Colonic mucosa (tissue), 4 donors: ENCODE measurements around the gene CFAP299. TPM values are rescaled to one million over a fixed set of nuclear protein-coding genes. Genes with fewer than 3 reads are reported as not detected.

ENCODE experiments used
- DNase-seq: peaks from one replicate; pipeline ENCODE4 v3.0.0-alpha.2; 2020
- H3K27ac ChIP-seq: fragments of 200-600 bp; one replicate; pipeline ENCODE4 v1.8.0; 2021
- H3K27me3 ChIP-seq: fragments of 200-600 bp; one replicate; pipeline ENCODE4 v1.8.0; 2021
- H3K36me3 ChIP-seq: fragments of 200-600 bp; one replicate; pipeline ENCODE4 v1.8.0; 2021
- H3K4me1 ChIP-seq: fragments of 200-600 bp; one replicate; pipeline ENCODE4 v1.8.0; 2021; ENCODE audit warnings: mild to moderate bottlenecking
- H3K4me3 ChIP-seq: fragments of 200-600 bp; one replicate; pipeline ENCODE4 v1.8.0; 2021
- H3K9ac ChIP-seq, 2 donors: one replicate each; pipeline ENCODE4 v1.7.0; 2013; ENCODE audit warnings: control low read depth in 2 of 2, low read depth in 2 of 2, low read length in 2 of 2
- H3K9me3 ChIP-seq: fragments of 200-600 bp; one replicate; pipeline ENCODE4 v1.8.0; 2021
- CTCF ChIP-seq: fragments of 200-600 bp; IDR thresholded peaks from one replicate; pipeline ENCODE4 v1.8.0; 2022; ENCODE audit warnings: antibody characterized with exemption, mild to moderate bottlenecking
- intact Hi-C: fragments of 100-400 bp; cut with DNase I; formaldehyde crosslinking; loops from one replicate; pipeline ENCODE4 v1.14.1; 2022
- total RNA-seq, 2 donors: library from RNA; stranded (reverse); fragmentation: NEBNext Ultra II Directional in 1 of 2; extraction: Animal tissue kit (Norgen Biotek cat#: 25700) in 1 of 2; gene quantifications; one replicate each; pipeline ENCODE4 v1.2.1, GENCODE V29; 2021
- donor health status: healthy.
- donor health status: DM: no; HTN: no; CAD: no.
- donor health status: DM: no; HTN: no; CAD: no.

The CFAP299 gene
- total RNA-seq, 2 donors from 2014 or later: not detected

- no peak for DNase-seq
- intact Hi-C loops: no loop called here
- no peak overlapping the region for H3K4me3 ChIP-seq
- no peaks in the 10 kb centered on the region for H3K4me1 ChIP-seq
- H3K36me3 ChIP-seq: no peaks in the 10 kb centered on the region
- TF ChIP-seq CTCF: no peak
- no peaks in the 10 kb centered on the region for H3K27me3 ChIP-seq
- H3K9me3 ChIP-seq: no peaks in the 10 kb centered on the region
- no peak overlapping the region for H3K27ac ChIP-seq
- no peak overlapping the region for H3K9ac ChIP-seq
These were observed 165.1 kb downstream of the CFAP299 start for GRCh38 chr4:80500613-80501012.

- TF ChIP-seq CTCF: no peak
- no peaks in the 10 kb centered on the region for H3K9me3 ChIP-seq
- H3K4me3 ChIP-seq: no peak overlapping the region
- no peak for DNase-seq
- H3K27me3 ChIP-seq: no peaks in the 10 kb centered on the region
- H3K27ac ChIP-seq: no peak overlapping the region
- H3K4me1 ChIP-seq: no peaks in the 10 kb centered on the region
- no peaks in the 10 kb centered on the region for H3K36me3 ChIP-seq
- intact Hi-C loops: no loop called here
- no peak overlapping the region for H3K9ac ChIP-seq
These were observed 171.5 kb downstream of the CFAP299 start for GRCh38 chr4:80507077-80507476.

- Histone ChIP-seq H3K4me3 (no peak overlapping the region), H3K36me3 (no peaks in the 10 kb centered on the region), H3K9ac (no peak overlapping the region), H3K27ac (no peak overlapping the region), H3K27me3 (no peaks in the 10 kb centered on the region), H3K4me1 (no peaks in the 10 kb centered on the region), H3K9me3 (no peaks in the 10 kb centered on the region)
- DNase-seq: no peak
- intact Hi-C loops: no loop called here
- TF ChIP-seq CTCF: no peak
These were observed 172.0 kb downstream of the CFAP299 start for GRCh38 chr4:80507507-80507906.

- Histone ChIP-seq H3K4me3 (no peak overlapping the region), H3K9me3 (no peaks in the 10 kb centered on the region), H3K27ac (no peak overlapping the region), H3K4me1 (no peaks in the 10 kb centered on the region), H3K27me3 (no peaks in the 10 kb centered on the region), H3K36me3 (no peaks in the 10 kb centered on the region), H3K9ac (no peak overlapping the region)
- TF ChIP-seq CTCF: no peak
- no peak for DNase-seq
- intact Hi-C loops: no loop called here
These were observed 180.0 kb downstream of the CFAP299 start for GRCh38 chr4:80515496-80515895.

GRCh38 chr4:80521438-80521837 lies 185.9 kb downstream of the CFAP299 start:
- no peaks in the 10 kb centered on the region for H3K27me3 ChIP-seq
- H3K27ac ChIP-seq: no peak overlapping the region
- H3K9me3 ChIP-seq: no peaks in the 10 kb centered on the region
- no peak overlapping the region for H3K9ac ChIP-seq
- DNase-seq: no peak
- no peak overlapping the region for H3K4me3 ChIP-seq
- H3K36me3 ChIP-seq: no peaks in the 10 kb centered on the region
- intact Hi-C loops: loop anchor here (10.0 kb wide), 1 partner anchor 1527 kb away; no protein-coding TSS in a partner anchor
- no peaks in the 10 kb centered on the region for H3K4me1 ChIP-seq
- no peak for TF ChIP-seq CTCF

GRCh38 chr4:80526697-80527096 lies 191.2 kb downstream of the CFAP299 start:
- Histone ChIP-seq H3K9ac (no peak overlapping the region), H3K4me3 (no peak overlapping the region), H3K9me3 (no peaks in the 10 kb centered on the region), H3K4me1 (no peaks in the 10 kb centered on the region), H3K27me3 (no peaks in the 10 kb centered on the region), H3K27ac (no peak overlapping the region), H3K36me3 (no peaks in the 10 kb centered on the region)
- TF ChIP-seq CTCF: no peak
- DNase-seq: no peak
- intact Hi-C loops: loop anchor here (10.0 kb wide), 1 partner anchor 1532 kb away; no protein-coding TSS in a partner anchor
